ENCODE results near the gene OCLN.

GRCh38 chr5:69528035-69528434 is 35.4 kb downstream of the OCLN start:
- TF ChIP-seq POLR2AphosphoS5 (IDR thresholded peaks at IDR 0.05; ENCODE audit: low read depth) (no peak), CREB1 (CRISPR knock-in tag; IDR thresholded peaks at IDR 0.05; ENCODE audit: low read depth) (no peak), CTCF (conservative IDR thresholded peaks at IDR 0.05; ENCODE audit: low read depth in 2 of 2) (no peak), EZH2 (IDR thresholded peaks at IDR 0.05; ENCODE audit: low read depth, unreplicated experiment) (no peak), EZH2phosphoT487 (IDR thresholded peaks at IDR 0.05; ENCODE audit: unreplicated experiment) (no peak), JUNB (IDR thresholded peaks at IDR 0.05; ENCODE audit: unreplicated experiment) (no peak), REST (IDR thresholded peaks at IDR 0.05; ENCODE audit: unreplicated experiment) (no peak), ETS1 (IDR thresholded peaks at IDR 0.05) (no peak)

All from GM23338 (cell line).